Body of pancreas (tissue), 4 donors: ENCODE measurements around the gene PMPCA. TPM values are rescaled to one million over a fixed set of nuclear protein-coding genes. Genes with fewer than 3 reads are reported as not detected.

ENCODE experiments used
- ATAC-seq: fragments of 150-250 bp; one replicate; pipeline ENCODE4 v1.9.1; 2016
- DNase-seq, 4 donors: peaks; one replicate each; pipeline ENCODE4 v3.0.0-alpha.2; 2019
- H3K27ac ChIP-seq, 4 donors: fragments of 200-600 bp; sonication (generic); 1 replicate in 3 of 4; 2 replicates in 1 of 4; pipeline versions ENCODE4 v1.5.1 to v1.6.1; 2016 to 2019; ENCODE audit warnings: mild to moderate bottlenecking in 1 of 4, mixed read lengths in 1 of 4, moderate library complexity in 1 of 4
- H3K27me3 ChIP-seq, 2 donors: fragments of 200-600 bp; sonication (generic); one replicate each; pipeline ENCODE4 v1.6.0; 2016; ENCODE audit warnings: mild to moderate bottlenecking in 1 of 2
- H3K36me3 ChIP-seq, 2 donors: fragments of 200-600 bp; sonication (generic); replicated peaks in 1 of 2; 2 replicates each; pipeline ENCODE4 v1.5.1; 2016; ENCODE audit warnings: low read depth in 2 of 2; ENCODE audit not compliant: insufficient read depth in 1 of 2
- H3K4me1 ChIP-seq: fragments of 200-600 bp; sonication (generic); one replicate; pipeline ENCODE4 v1.6.0; 2016
- H3K4me3 ChIP-seq, 2 donors: fragments of 200-600 bp; sonication (generic); 1 replicate in 1 of 2; 2 replicates in 1 of 2; pipeline ENCODE4 v1.5.1; 2016 to 2019
- H3K9me3 ChIP-seq, 3 donors: fragments of 200-600 bp; sonication (generic); 1 replicate in 2 of 3; 2 replicates in 1 of 3; pipeline ENCODE4 v1.5.1; 2016
- POLR2A ChIP-seq, 3 donors: fragments of 450-650 bp; IDR thresholded peaks; one replicate each; pipeline ENCODE4 v1.6.1; 2016; ENCODE audit warnings: antibody characterized with exemption in 3 of 3, mild to moderate bottlenecking in 2 of 3
- WGBS, 2 donors: methylation state at CpG; one replicate each; pipeline ENCODE4 v1.1.5; 2017; 5-methylcytosine and 5-hydroxymethylcytosine counted together
- intact Hi-C: fragments of 100-400 bp; cut with DNase I; formaldehyde crosslinking; loops from one replicate; pipeline ENCODE4 v1.15.1; 2023
- total RNA-seq, 2 donors: library from RNA; depleted of rRNA; stranded (reverse); fragments of >200 nt; gene quantifications; one replicate each; pipeline ENCODE4 v1.1.0, GENCODE V29; 2016
- TF ChIP-seq, protein P1 (sequence below), 7 experiments: fragments of 450-650 bp in 4 of 7; fragments of 200-600 bp in 3 of 7; sonication (generic) in 3 of 7; IDR thresholded peaks; one replicate each; pipeline ENCODE4 v1.5.1; 2016 to 2019; ENCODE audit warnings: antibody characterized with exemption in 7 of 7

The PMPCA gene
- total RNA-seq, 2 donors from 2014 or later, result 23.6 to 25.1 TPM

DNA sequence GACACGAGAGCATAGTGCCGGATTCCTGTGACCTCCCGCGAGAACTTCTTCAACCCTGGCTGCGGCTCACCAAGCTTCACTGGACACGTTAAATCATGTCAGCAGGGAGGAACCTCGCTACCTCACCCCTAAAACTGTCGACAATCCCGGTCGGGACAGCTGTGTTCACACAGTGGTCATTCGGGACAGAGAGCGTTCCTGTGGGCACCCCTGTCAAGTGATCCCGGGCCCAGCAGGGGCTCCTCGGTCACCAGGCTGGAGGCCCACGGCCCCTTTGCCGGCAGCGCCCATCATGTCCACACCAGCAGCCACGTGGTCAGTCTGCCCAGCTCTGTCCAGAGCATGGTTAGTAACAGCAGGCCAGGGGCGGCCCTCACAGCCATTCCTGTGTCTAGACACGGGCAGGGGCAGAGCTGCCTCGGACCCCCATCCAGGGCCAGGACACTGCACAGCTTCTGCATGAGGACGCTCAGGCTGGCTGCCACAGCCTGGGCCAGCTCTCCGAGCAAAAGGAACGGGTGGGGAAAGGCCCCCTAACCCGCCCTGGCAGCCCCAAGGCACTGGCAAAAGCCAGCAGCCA lies 25.7 kb downstream of the PMPCA start:
- no peak for TF ChIP-seq POLR2A (IDR thresholded peaks at IDR 0.05)
- TF ChIP-seq, protein P1, sequence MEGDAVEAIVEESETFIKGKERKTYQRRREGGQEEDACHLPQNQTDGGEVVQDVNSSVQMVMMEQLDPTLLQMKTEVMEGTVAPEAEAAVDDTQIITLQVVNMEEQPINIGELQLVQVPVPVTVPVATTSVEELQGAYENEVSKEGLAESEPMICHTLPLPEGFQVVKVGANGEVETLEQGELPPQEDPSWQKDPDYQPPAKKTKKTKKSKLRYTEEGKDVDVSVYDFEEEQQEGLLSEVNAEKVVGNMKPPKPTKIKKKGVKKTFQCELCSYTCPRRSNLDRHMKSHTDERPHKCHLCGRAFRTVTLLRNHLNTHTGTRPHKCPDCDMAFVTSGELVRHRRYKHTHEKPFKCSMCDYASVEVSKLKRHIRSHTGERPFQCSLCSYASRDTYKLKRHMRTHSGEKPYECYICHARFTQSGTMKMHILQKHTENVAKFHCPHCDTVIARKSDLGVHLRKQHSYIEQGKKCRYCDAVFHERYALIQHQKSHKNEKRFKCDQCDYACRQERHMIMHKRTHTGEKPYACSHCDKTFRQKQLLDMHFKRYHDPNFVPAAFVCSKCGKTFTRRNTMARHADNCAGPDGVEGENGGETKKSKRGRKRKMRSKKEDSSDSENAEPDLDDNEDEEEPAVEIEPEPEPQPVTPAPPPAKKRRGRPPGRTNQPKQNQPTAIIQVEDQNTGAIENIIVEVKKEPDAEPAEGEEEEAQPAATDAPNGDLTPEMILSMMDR (IDR thresholded peaks at IDR 0.05), result no peak
- H3K4me3 ChIP-seq, result no peak overlapping the region
- intact Hi-C loops, result no loop called here
- H3K4me1 ChIP-seq, result peaks cover 32% of the 10 kb centered on the region
- 79 to 86% methylated on average over 5 to 24 of the region's 25 CpGs for WGBS, 2 donors
- H3K27me3 ChIP-seq, result no peaks in the 10 kb centered on the region
- ATAC-seq (no peak), DNase-seq (no peak)
- no peak overlapping the region for H3K27ac ChIP-seq
- peaks cover 0 to under 1% of the 10 kb centered on the region in 2 donors for H3K36me3 ChIP-seq
- no peaks in the 10 kb centered on the region for H3K9me3 ChIP-seq

DNA sequence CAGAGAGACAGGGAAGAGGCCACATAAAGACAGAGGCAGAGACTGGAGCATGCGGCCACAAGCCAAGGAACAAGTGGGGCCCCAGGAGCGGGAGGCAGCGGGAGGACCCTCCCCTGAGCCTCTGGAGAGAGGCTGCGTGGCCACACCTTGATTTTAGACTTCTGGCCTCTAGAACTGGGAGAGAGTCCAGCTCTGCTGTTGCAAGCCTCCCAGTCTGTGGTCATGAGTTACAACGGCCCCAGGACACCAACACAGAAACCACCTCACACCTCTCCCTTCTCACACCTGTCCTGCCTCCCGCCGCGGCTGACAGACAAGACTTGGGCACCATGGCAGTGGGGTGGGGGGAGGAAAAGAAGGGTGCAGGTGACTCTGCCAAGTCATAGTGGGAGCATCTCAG lies 27.0 kb downstream of the PMPCA start:
- no peaks in the 10 kb centered on the region for H3K9me3 ChIP-seq
- WGBS, 2 donors, result 59 to 87% methylated on average over 4 to 8 of the region's 8 CpGs
- ATAC-seq (no peak), DNase-seq (peak in 1 of 4 donors; percentile 15)
- TF ChIP-seq, protein P1 (IDR thresholded peaks at IDR 0.05), result no peak
- no peak for TF ChIP-seq POLR2A (IDR thresholded peaks at IDR 0.05)
- H3K4me1 ChIP-seq, result peaks cover 32% of the 10 kb centered on the region
- H3K27me3 ChIP-seq, result no peaks in the 10 kb centered on the region
- intact Hi-C loops, result no loop called here
- peaks cover 0 to 9% of the 10 kb centered on the region in 2 donors for H3K36me3 ChIP-seq
- H3K27ac ChIP-seq, result no peak overlapping the region
- no peak overlapping the region for H3K4me3 ChIP-seq

DNA sequence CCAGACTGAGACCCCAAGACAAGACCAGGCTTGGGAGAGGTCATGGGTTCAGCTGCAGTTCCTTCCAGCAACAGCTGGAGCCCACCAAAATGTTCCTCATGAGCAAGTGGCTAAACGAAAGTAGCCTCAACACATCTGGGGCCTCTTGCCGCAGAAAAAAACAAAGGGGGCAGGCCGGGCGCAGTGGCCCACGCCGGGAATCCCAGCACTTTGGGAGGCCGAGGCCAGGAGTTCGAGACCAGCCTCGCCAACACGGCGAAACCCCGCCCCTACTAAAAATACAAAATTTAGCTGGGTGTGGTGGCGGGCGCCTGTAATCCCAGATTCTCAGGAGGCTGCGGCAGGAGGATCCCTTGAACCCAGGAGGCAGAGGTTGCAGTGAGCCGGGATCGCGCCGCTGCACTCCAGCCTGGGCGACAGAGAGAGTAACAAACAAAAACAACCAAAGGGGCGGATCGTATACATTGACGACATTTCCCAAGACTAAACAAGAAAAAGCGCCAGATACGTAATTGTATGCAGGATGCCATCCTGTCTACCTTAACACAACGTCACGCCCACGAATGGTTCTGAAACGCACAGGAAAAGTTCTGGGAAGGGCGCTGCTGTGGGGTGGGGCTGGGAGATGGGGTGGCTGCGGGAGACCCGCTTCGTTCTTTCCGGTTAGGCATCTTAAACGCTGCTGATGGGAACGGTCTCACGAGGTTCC lies 27.5 kb downstream of the PMPCA start:
- H3K9me3 ChIP-seq, result no peaks in the 10 kb centered on the region
- DNase-seq, result no peak
- 57 to 65% methylated on average over 36 to 37 of the region's 37 CpGs for WGBS, 2 donors
- H3K4me3 ChIP-seq, result peak overlapping the region; percentile 88 to 96
- intact Hi-C loops, result no loop called here
- TF ChIP-seq POLR2A (IDR thresholded peaks at IDR 0.05), result no peak
- TF ChIP-seq, protein P1 (IDR thresholded peaks at IDR 0.05), result no peak
- no peaks in the 10 kb centered on the region for H3K27me3 ChIP-seq
- no peak for ATAC-seq
- no peak overlapping the region for H3K27ac ChIP-seq
- peaks cover 0 to 9% of the 10 kb centered on the region in 2 donors for H3K36me3 ChIP-seq
- H3K4me1 ChIP-seq, result peaks cover 32% of the 10 kb centered on the region

DNA sequence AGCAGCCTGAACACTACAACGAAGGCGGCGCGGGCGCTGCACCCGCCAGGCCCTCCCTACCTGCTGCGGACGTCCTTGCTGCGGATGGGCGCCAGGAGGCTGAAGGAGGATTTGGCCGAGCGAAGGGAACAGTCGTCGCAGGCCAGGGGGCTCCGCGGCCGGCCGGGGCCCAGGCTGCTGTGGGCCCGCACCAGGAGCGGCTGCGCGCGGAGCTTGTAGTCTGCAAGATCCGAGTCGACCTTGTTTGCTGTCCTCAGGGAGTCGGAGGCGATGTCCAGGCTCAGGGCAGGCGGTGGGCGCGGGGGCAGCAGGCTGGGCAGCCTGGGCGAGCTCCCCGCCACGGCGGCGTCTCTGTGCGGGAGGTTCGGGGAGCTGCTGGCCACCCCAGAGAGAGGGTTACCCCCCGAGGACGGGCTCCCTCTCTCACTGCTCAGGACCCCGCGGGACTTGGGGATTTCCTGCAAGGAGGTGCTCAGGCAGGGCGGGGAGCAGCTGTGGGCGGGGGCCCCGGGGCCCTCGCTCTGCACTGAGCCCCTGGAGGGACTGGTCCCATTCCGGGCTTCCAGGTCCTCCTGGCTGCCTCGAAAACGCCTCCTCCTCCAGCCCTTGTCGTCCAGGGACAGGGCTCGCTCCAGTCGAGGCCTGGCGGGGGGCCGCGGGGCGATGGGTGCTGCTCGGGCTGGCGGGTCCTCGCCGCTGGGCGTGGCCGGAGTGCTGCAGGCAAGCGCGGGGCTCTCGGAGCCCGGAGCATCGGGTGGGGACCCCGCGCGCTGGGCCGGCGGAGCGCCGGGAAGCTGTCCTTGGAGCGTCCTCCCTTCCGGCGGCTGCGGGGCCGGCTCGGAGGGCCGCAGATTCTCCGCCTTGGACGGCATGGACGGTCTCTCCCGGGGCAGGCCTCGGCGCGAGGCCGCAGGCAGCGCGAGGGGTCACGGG lies 28.4 kb downstream of the PMPCA start:
- Histone ChIP-seq H3K4me3 (peak overlapping the region; percentile 88 to 96), H3K9me3 (no peaks in the 10 kb centered on the region), H3K27me3 (no peaks in the 10 kb centered on the region), H3K36me3 (peaks cover 0 to 11% of the 10 kb centered on the region in 2 donors), H3K27ac (peak overlapping the region in 3 of 4 donors; percentile 55 to 72 (median 62)), H3K4me1 (peaks cover 32% of the 10 kb centered on the region)
- intact Hi-C loops, result no loop called here
- TF ChIP-seq, protein P1 (IDR thresholded peaks at IDR 0.05), result no peak
- ATAC-seq (peak; percentile 30), DNase-seq (peak; percentile 21 to 40 (median 34))
- 3% methylated on average over 75 of the region's 91 CpGs; no CpG with 5 or more reads in 1 of the 2 donors for WGBS, 2 donors
